Colon (tissue), 2 donors: ENCODE data around the gene RAB9A.

Source experiments
- FAIRE-seq: peaks from 2 replicates; lab custom pipeline; 2012; peaks lifted over from hg19 to GRCh38; lab: Jason Lieb, UNC
- donor health status: control.
- donor health status: control.

The RAB9A gene

GRCh38 chrX:13750204-13750603, 61.3 kb downstream of the RAB9A start:
- no peak for FAIRE-seq

- no peak for FAIRE-seq
Observed at GRCh38 chrX:13750812-13751211, 61.9 kb downstream of the RAB9A start.

- FAIRE-seq, result no peak
Observed at GRCh38 chrX:13752141-13752540, 63.2 kb downstream of the RAB9A start.

- no peak for FAIRE-seq
Observed at GRCh38 chrX:13752646-13753045, 63.7 kb downstream of the RAB9A start.

DNA sequence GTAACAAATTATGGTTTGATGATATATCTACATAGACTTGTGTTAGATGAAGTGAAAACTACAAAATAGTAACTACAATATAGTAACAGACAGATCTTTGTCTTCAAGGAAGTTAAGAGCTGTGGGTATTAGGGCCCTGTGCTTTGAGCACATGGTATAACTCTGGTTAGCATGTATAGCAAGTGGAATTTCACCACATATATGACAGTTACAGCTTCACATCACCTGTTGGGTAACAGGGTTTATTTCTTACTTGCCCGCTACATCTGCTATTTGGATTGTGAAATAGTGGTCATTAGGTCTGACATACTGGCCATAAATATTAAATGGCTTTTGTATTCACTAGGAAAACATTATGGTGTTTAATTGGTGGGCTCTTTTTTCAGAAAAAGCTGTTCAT, 65.8 kb downstream of the RAB9A start:
- no peak for FAIRE-seq

GRCh38 chrX:13755254-13755653, 66.3 kb downstream of the RAB9A start:
- FAIRE-seq, result no peak

GRCh38 chrX:13756381-13756780, 67.5 kb downstream of the RAB9A start:
- FAIRE-seq, result peak; percentile 21

GRCh38 chrX:13759152-13759718, 70.3 kb downstream of the RAB9A start:
- no peak for FAIRE-seq
